ENCODE data around the gene MST1R. TPM values are rescaled to one million over a fixed set of nuclear protein-coding genes. Genes with fewer than 3 reads are reported as not detected.

Gene MST1R
- total RNA-seq, 1 donor from 2014 or later, result 0.57 TPM

DNA sequence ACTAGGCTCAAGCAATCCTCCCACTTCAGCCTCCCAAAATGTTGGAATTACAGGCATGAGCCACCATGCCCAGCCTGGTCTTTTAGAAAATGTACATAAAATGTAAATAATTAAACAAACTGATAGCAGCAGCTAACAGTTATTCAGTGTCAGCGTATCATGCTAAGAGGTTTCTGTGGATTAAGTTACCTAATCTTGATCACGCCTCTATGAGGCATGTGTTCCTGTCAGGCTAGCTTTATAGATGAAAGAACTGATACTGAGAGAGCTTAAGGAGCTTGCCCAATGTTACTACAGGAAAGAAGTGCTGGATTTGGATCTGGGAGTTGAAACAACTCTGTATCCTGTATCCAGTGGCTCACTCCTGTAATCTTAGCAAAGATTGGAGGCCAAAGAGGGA, 11.2 kb upstream of the MST1R start:
- no peak for FAIRE-seq

DNA sequence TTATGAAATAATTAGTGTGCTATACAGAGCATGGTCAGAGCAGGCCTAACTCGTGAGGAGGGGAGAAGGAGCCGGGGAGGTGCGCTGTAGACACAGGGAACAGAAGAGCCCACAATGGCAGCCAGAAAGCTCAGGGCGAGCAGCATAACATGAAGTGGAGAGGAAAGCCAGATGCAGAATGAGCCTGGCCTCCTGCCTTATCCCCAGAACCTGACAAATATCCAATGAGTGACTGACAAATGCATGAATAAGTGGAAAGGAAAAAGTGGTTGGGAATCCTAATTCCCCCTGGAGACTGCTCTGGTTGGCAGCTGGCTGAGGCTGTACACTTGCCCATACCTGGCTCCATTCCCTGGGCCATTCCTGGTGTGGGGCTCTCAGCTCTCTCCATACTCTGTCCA, 9.2 kb upstream of the MST1R start:
- Histone ChIP-seq H3K4me3 (ENCODE audit: insufficient read depth, low read depth, low read length) (no peak overlapping the region), H3K27ac (ENCODE audit: low read depth, low read length) (no peak overlapping the region), H2AFZ (ENCODE audit: low read depth, low read length) (no peak overlapping the region), H3K4me2 (ENCODE audit: low read length) (no peak overlapping the region), H3K36me3 (ENCODE audit: insufficient read depth, low read length) (peaks cover 2% of the 10 kb centered on the region), H4K20me1 (ENCODE audit: insufficient read depth, low read length) (peaks cover 17% of the 10 kb centered on the region), H3K9me3 (ENCODE audit: insufficient read depth, low read depth, low read length) (no peaks in the 10 kb centered on the region), H3K79me2 (ENCODE audit: insufficient read depth, low read length) (peaks cover 4% of the 10 kb centered on the region), H3K9ac (ENCODE audit: low read length) (no peak overlapping the region), H3K4me1 (ENCODE audit: insufficient read depth, low read length) (no peaks in the 10 kb centered on the region), H3K27me3 (ENCODE audit: insufficient read depth, low read length) (no peaks in the 10 kb centered on the region)
- Mint-ChIP-seq H3K9me3 (ENCODE audit: unreplicated experiment) (peaks cover 2% of the 10 kb centered on the region), H3K27me3 (ENCODE audit: low read depth, unreplicated experiment) (peaks cover 29% of the 10 kb centered on the region), H3K27ac (ENCODE audit: unreplicated experiment) (no peak overlapping the region), H3K4me3 (ENCODE audit: unreplicated experiment) (no peak overlapping the region), H3K4me1 (ENCODE audit: low read depth, unreplicated experiment) (peaks cover 2% of the 10 kb centered on the region), H3K36me3 (ENCODE audit: low read depth, unreplicated experiment) (peaks cover 25% of the 10 kb centered on the region)
- FAIRE-seq, result no peak
- no peak for DNase-seq (ENCODE audit: low read depth)
- TF ChIP-seq EZH2 (IDR thresholded peaks at IDR 0.05; ENCODE audit: insufficient read depth, low read length), result no peak
- TF ChIP-seq, protein P1, sequence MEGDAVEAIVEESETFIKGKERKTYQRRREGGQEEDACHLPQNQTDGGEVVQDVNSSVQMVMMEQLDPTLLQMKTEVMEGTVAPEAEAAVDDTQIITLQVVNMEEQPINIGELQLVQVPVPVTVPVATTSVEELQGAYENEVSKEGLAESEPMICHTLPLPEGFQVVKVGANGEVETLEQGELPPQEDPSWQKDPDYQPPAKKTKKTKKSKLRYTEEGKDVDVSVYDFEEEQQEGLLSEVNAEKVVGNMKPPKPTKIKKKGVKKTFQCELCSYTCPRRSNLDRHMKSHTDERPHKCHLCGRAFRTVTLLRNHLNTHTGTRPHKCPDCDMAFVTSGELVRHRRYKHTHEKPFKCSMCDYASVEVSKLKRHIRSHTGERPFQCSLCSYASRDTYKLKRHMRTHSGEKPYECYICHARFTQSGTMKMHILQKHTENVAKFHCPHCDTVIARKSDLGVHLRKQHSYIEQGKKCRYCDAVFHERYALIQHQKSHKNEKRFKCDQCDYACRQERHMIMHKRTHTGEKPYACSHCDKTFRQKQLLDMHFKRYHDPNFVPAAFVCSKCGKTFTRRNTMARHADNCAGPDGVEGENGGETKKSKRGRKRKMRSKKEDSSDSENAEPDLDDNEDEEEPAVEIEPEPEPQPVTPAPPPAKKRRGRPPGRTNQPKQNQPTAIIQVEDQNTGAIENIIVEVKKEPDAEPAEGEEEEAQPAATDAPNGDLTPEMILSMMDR (IDR thresholded peaks at IDR 0.05; ENCODE audit: insufficient read depth, low read depth, low read length), result no peak

More for the DNA sequence above, 11.2 kb upstream of the MST1R start:
- DNase-seq (ENCODE audit: low read depth), result no peak
- Histone ChIP-seq H3K4me1 (ENCODE audit: insufficient read depth, low read length) (no peaks in the 10 kb centered on the region), H3K27ac (ENCODE audit: low read depth, low read length) (no peak overlapping the region), H3K4me3 (ENCODE audit: insufficient read depth, low read depth, low read length) (no peak overlapping the region), H2AFZ (ENCODE audit: low read depth, low read length) (no peak overlapping the region), H3K9me3 (ENCODE audit: insufficient read depth, low read depth, low read length) (no peaks in the 10 kb centered on the region), H3K4me2 (ENCODE audit: low read length) (no peak overlapping the region), H3K9ac (ENCODE audit: low read length) (no peak overlapping the region), H3K79me2 (ENCODE audit: insufficient read depth, low read length) (peaks cover 4% of the 10 kb centered on the region), H3K36me3 (ENCODE audit: insufficient read depth, low read length) (peaks cover 2% of the 10 kb centered on the region), H3K27me3 (ENCODE audit: insufficient read depth, low read length) (no peaks in the 10 kb centered on the region), H4K20me1 (ENCODE audit: insufficient read depth, low read length) (peaks cover 14% of the 10 kb centered on the region)
- Mint-ChIP-seq H3K27ac (ENCODE audit: unreplicated experiment) (no peak overlapping the region), H3K27me3 (ENCODE audit: low read depth, unreplicated experiment) (peaks cover 27% of the 10 kb centered on the region), H3K9me3 (ENCODE audit: unreplicated experiment) (peaks cover 2% of the 10 kb centered on the region), H3K4me3 (ENCODE audit: unreplicated experiment) (no peak overlapping the region), H3K36me3 (ENCODE audit: low read depth, unreplicated experiment) (peaks cover 23% of the 10 kb centered on the region), H3K4me1 (ENCODE audit: low read depth, unreplicated experiment) (peaks cover 2% of the 10 kb centered on the region)
- TF ChIP-seq, protein P1 (IDR thresholded peaks at IDR 0.05; ENCODE audit: insufficient read depth, low read depth, low read length), result no peak
- no peak for TF ChIP-seq EZH2 (IDR thresholded peaks at IDR 0.05; ENCODE audit: insufficient read depth, low read length)

DNA sequence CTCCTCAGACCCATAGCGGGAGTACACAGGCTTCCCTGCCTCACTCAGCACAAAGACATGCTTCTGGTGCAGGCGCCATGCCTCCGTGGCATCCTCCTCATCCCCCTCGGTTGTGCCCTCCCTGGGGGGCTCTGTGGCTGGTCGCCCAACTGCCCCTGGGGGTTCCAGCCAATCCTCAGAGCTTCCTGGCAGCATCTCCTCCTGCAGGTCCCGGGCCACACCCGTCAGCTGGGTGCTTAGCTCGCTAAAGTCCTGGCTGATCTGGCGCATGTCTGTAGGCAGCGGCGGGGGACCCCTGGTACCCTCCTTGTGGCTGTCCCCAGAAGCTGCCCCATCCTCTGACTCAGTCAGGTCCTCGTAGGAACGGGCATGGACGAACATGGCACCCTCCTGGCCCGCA, 7.9 kb upstream of the MST1R start:
- no peak overlapping the region for H3K9ac ChIP-seq (ENCODE audit: low read length)
- TF ChIP-seq, protein P1 (IDR thresholded peaks at IDR 0.05; ENCODE audit: insufficient read depth, low read depth, low read length), result no peak
- no peak for TF ChIP-seq EZH2 (IDR thresholded peaks at IDR 0.05; ENCODE audit: insufficient read depth, low read length)
- H3K4me3 Mint-ChIP-seq (ENCODE audit: unreplicated experiment), result no peak overlapping the region
- no peak overlapping the region for H2AFZ ChIP-seq (ENCODE audit: low read depth, low read length)
- H4K20me1 ChIP-seq (ENCODE audit: insufficient read depth, low read length), result peaks cover 13% of the 10 kb centered on the region
- H3K27ac Mint-ChIP-seq (ENCODE audit: unreplicated experiment), result no peak overlapping the region
- no peaks in the 10 kb centered on the region for H3K4me1 ChIP-seq (ENCODE audit: insufficient read depth, low read length)
- no peaks in the 10 kb centered on the region for H3K9me3 ChIP-seq (ENCODE audit: insufficient read depth, low read depth, low read length)
- no peak overlapping the region for H3K4me2 ChIP-seq (ENCODE audit: low read length)
- H3K4me1 Mint-ChIP-seq (ENCODE audit: low read depth, unreplicated experiment), result peaks cover 1% of the 10 kb centered on the region
- peaks cover 4% of the 10 kb centered on the region for H3K79me2 ChIP-seq (ENCODE audit: insufficient read depth, low read length)
- peaks cover 2% of the 10 kb centered on the region for H3K9me3 Mint-ChIP-seq (ENCODE audit: unreplicated experiment)
- H3K27me3 Mint-ChIP-seq (ENCODE audit: low read depth, unreplicated experiment), result peaks cover 30% of the 10 kb centered on the region
- H3K27ac ChIP-seq (ENCODE audit: low read depth, low read length), result no peak overlapping the region
- H3K36me3 Mint-ChIP-seq (ENCODE audit: low read depth, unreplicated experiment), result peaks cover 25% of the 10 kb centered on the region
- no peaks in the 10 kb centered on the region for H3K27me3 ChIP-seq (ENCODE audit: insufficient read depth, low read length)
- H3K4me3 ChIP-seq (ENCODE audit: insufficient read depth, low read depth, low read length), result no peak overlapping the region
- DNase-seq (ENCODE audit: low read depth) (no peak), FAIRE-seq (no peak)
- peaks cover 2% of the 10 kb centered on the region for H3K36me3 ChIP-seq (ENCODE audit: insufficient read depth, low read length)

Data from astrocyte (in vitro differentiated cells and primary cell).